ENCODE data around the gene OS9. TPM values are rescaled to one million over a fixed set of nuclear protein-coding genes. Genes with fewer than 3 reads are reported as not detected.

Gene OS9
- total RNA-seq, 1 donor from 2014 or later: 263 TPM

- TF ChIP-seq, protein P1, sequence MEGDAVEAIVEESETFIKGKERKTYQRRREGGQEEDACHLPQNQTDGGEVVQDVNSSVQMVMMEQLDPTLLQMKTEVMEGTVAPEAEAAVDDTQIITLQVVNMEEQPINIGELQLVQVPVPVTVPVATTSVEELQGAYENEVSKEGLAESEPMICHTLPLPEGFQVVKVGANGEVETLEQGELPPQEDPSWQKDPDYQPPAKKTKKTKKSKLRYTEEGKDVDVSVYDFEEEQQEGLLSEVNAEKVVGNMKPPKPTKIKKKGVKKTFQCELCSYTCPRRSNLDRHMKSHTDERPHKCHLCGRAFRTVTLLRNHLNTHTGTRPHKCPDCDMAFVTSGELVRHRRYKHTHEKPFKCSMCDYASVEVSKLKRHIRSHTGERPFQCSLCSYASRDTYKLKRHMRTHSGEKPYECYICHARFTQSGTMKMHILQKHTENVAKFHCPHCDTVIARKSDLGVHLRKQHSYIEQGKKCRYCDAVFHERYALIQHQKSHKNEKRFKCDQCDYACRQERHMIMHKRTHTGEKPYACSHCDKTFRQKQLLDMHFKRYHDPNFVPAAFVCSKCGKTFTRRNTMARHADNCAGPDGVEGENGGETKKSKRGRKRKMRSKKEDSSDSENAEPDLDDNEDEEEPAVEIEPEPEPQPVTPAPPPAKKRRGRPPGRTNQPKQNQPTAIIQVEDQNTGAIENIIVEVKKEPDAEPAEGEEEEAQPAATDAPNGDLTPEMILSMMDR (IDR thresholded peaks at IDR 0.05): no peak
- peak; percentile 98 for DNase-seq
- peak; percentile 95 for ATAC-seq
- peaks cover 9% of the 10 kb centered on the region for H3K27me3 ChIP-seq
- peak within 1 kb of the TSS; percentile 75 for H3K4me3 ChIP-seq
- no peaks in the 10 kb centered on the region for H3K9me3 ChIP-seq
- peak within 1 kb of the TSS; percentile 94 for H3K27ac ChIP-seq
- intact Hi-C loops (cut with DNase I): no loop called here
- H3K36me3 ChIP-seq: peaks cover 33% of the 10 kb centered on the region
- peaks cover 14% of the 10 kb centered on the region for H3K4me1 ChIP-seq
These were observed 51.0 kb downstream of the OS9 start, which contains the start of gene TSPAN31 for GRCh38 chr12:57744777-57745484. Gene TSPAN31 (plus strand): TSS chr12:57745039. CDS start chr12:57745155, 116 bp downstream.

- no peaks in the 10 kb centered on the region for H3K9me3 ChIP-seq
- ATAC-seq: no peak
- peaks cover 14% of the 10 kb centered on the region for H3K4me1 ChIP-seq
- H3K27ac ChIP-seq: peak overlapping the region; percentile 94
- intact Hi-C loops (cut with DNase I): no loop called here
- peak overlapping the region; percentile 75 for H3K4me3 ChIP-seq
- TF ChIP-seq, protein P1 (IDR thresholded peaks at IDR 0.05): no peak
- DNase-seq: no peak
- peaks cover 4% of the 10 kb centered on the region for H3K27me3 ChIP-seq
- H3K36me3 ChIP-seq: peaks cover 38% of the 10 kb centered on the region
These were observed 51.6 kb downstream of the OS9 start for GRCh38 chr12:57745485-57745881.

DNA sequence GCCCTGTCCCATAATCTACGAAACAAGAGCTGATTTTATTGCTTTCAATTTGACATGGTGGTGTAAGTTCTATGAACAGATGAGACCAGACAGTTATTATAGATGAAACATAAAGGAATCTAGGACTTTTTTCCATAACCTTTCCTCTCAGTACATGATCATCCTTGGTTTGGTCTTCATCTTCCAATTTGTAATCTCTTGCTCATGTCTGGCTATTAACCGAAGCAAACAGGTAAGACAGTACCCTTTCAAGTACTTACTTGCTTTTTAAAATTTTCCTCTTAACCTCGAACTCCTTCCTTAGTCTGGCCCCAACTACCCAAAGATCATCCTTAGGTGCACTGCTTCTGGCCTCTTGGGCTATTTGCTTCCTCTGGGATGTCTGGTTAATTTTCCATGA lies 52.1 kb downstream of the OS9 start:
- no peak for ATAC-seq
- TF ChIP-seq, protein P1 (IDR thresholded peaks at IDR 0.05): no peak
- peaks cover 18% of the 10 kb centered on the region for H3K4me1 ChIP-seq
- peak overlapping the region; percentile 75 for H3K4me3 ChIP-seq
- no peak for DNase-seq
- no peaks in the 10 kb centered on the region for H3K27me3 ChIP-seq
- H3K9me3 ChIP-seq: no peaks in the 10 kb centered on the region
- peaks cover 40% of the 10 kb centered on the region for H3K36me3 ChIP-seq
- no peak overlapping the region for H3K27ac ChIP-seq
- intact Hi-C loops (cut with DNase I): no loop called here

DNA sequence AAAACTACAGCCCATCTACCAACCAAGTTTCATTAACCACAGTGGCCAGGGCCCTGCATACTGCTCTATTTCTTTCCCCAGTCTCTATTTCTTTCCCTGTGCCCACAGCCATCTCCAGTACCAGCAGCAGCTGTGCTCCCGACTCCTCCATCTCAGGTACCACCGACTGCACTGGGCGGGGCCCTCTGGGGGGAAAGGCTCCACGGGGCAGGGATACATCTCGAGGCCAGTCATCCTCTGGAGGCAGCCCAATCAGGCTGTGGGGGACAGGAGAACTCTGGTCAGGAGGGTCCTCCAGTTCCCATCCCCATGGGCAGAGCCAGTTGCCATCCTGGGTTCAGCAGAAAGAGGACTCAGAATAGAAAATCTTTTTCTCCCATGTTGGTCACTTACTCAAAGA lies 55.1 kb downstream of the OS9 start:
- ATAC-seq: no peak
- Histone ChIP-seq H3K27me3 (no peaks in the 10 kb centered on the region), H3K9me3 (no peaks in the 10 kb centered on the region), H3K4me3 (no peak overlapping the region), H3K4me1 (peaks cover 37% of the 10 kb centered on the region), H3K27ac (no peak overlapping the region), H3K36me3 (peaks cover 40% of the 10 kb centered on the region)
- TF ChIP-seq, protein P1 (IDR thresholded peaks at IDR 0.05): no peak
- intact Hi-C loops (cut with DNase I): no loop called here
- no peak for DNase-seq

DNA sequence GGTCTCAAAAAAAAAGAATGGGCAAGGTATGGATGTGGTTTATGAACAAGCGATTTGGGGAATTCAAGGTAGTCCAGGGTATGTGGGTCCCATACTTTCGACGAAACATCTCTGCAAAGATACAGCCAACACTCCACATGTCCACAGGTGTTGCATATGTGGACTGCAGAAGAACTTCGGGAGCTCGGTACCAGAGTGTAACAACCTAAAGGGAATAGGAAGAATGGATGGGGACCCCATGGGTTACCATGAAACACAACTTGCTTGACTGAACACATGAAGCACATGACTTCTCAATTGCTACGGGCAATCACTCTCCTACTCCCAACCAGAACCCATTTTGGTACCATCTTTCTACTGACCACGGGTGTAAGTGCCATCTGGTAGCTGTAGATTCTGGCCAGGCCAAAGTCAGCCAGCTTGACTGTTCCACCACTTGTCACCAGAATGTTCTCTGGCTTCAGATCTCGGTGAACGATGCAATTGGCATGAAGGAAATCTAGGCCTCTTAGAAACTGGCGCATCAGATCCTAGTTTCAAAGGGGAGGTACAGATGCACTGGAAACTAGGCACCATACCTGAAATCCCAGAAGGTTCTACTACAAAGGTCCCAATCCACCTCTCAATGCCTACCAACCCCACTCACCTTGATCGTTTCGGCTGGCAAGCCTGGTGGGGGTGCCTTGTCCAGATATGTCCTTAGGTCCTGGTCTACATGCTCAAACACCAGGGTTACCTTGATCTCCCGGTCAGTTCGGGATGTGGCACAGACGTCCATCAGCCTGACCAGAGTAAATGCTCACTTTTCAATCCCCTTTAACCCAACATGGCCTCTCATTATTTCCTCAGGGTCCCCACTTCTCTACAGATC lies 56.9 kb downstream of the OS9 start:
- H3K27ac ChIP-seq: peak overlapping the region; percentile 91
- peak overlapping the region; percentile 92 for H3K4me3 ChIP-seq
- no peaks in the 10 kb centered on the region for H3K9me3 ChIP-seq
- TF ChIP-seq, protein P1 (IDR thresholded peaks at IDR 0.05): no peak
- no peak for ATAC-seq
- no peak for DNase-seq
- H3K4me1 ChIP-seq: peaks cover 34% of the 10 kb centered on the region
- no peaks in the 10 kb centered on the region for H3K27me3 ChIP-seq
- peaks cover 40% of the 10 kb centered on the region for H3K36me3 ChIP-seq
- intact Hi-C loops (cut with DNase I): no loop called here
